A549 (cell line): ENCODE measurements around the gene PEX10.

ENCODE experiments used
- CBX8 ChIP-seq: fragments of 200-600 bp; sonication (generic); IDR thresholded peaks from 2 replicates; pipeline ENCODE4 v1.6.1; 2016
- EP300 ChIP-seq, 2 experiments: fragments of >200 bp; sonication (Bioruptor Twin); formaldehyde crosslinking; IDR thresholded peaks; 2 replicates in 1 of 2; 3 replicates in 1 of 2; pipeline ENCODE4 v1.6.1; 2016 to 2017
- KDM1A ChIP-seq: fragments of 200-600 bp; sonication (generic); IDR thresholded peaks from 2 replicates; pipeline ENCODE4 v1.6.1; 2016; ENCODE audit warnings: low read depth, mild to moderate bottlenecking
- RFX5 ChIP-seq: fragments of 450-650 bp; IDR thresholded peaks from 2 replicates; pipeline ENCODE4 v1.7.1; 2014; ENCODE audit warnings: antibody characterized with exemption, mild to moderate bottlenecking, moderate library complexity
- SMC3 ChIP-seq: fragments of >200 bp; sonication (Bioruptor Twin); formaldehyde crosslinking; IDR thresholded peaks from 3 replicates; pipeline ENCODE4 v1.6.1; 2018; ENCODE audit warnings: inconsistent platforms
- TF ChIP-seq, protein P1 (sequence below): fragments of >200 bp; sonication (Bioruptor Twin); formaldehyde crosslinking; IDR thresholded peaks from 3 replicates; pipeline ENCODE4 v1.5.1; 2016

DNA sequence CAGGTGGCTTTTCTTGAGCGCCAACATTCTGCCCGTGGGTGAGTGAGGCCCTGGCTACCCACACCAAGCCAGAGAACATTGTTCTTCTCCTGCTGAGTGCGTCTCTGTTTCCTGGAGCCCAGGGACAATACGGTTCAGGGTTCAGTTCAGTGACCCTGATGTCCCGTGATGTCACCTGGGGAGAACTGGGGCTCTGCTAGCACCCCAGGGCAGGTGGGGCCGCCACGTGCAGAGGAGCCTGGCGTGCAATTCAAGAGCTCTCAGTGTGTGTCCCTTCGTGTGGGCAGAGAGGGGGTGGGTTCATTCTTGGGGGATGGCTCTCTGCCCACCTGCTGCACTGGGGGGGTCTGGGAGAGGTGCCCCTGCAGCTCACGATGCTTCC lies 18.2 kb upstream of the PEX10 start:
- TF ChIP-seq RFX5: no peak
- no peak for TF ChIP-seq CBX8
- TF ChIP-seq, protein P1, sequence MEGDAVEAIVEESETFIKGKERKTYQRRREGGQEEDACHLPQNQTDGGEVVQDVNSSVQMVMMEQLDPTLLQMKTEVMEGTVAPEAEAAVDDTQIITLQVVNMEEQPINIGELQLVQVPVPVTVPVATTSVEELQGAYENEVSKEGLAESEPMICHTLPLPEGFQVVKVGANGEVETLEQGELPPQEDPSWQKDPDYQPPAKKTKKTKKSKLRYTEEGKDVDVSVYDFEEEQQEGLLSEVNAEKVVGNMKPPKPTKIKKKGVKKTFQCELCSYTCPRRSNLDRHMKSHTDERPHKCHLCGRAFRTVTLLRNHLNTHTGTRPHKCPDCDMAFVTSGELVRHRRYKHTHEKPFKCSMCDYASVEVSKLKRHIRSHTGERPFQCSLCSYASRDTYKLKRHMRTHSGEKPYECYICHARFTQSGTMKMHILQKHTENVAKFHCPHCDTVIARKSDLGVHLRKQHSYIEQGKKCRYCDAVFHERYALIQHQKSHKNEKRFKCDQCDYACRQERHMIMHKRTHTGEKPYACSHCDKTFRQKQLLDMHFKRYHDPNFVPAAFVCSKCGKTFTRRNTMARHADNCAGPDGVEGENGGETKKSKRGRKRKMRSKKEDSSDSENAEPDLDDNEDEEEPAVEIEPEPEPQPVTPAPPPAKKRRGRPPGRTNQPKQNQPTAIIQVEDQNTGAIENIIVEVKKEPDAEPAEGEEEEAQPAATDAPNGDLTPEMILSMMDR: no peak
- no peak for TF ChIP-seq SMC3
- TF ChIP-seq EP300 (IDR thresholded peaks at IDR 0.05): no peak
- no peak for TF ChIP-seq KDM1A
